Stimulated activated CD8-positive, alpha-beta memory T cell treated with anti-CD3 and anti-CD28 coated beads, Interleukin-4, amount 100 ng/mL, for 24 hours (primary cell): ENCODE measurements around the gene GPR161.

Source experiments
- DNase-seq: peaks from one replicate; pipeline ENCODE4 v3.0.0-alpha.2; 2020; ENCODE audit warnings: low read depth

The GPR161 gene

DNA sequence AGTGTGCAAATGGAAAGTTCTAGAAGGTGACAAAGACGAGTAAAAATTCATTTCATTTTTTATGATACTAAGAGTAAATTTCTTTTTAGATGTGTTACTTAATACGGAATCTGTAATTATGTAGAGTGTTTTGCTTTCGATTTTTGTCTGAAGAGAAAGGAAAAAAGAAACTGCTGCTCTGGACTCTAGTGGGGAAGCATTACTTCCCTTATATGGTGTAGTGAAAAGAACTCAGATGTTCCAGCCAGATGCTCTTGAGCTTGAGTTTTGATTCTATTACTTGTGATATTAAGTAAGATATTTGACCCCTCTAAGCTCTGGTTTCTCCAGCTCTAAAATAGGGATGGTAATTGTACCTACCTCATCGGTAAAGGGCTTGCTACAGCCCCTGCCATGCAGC is 12.2 kb upstream of the GPR161 start:
- no peak for DNase-seq

GRCh38 chr1:168146626-168147025 is 9.9 kb upstream of the GPR161 start:
- no peak for DNase-seq

DNA sequence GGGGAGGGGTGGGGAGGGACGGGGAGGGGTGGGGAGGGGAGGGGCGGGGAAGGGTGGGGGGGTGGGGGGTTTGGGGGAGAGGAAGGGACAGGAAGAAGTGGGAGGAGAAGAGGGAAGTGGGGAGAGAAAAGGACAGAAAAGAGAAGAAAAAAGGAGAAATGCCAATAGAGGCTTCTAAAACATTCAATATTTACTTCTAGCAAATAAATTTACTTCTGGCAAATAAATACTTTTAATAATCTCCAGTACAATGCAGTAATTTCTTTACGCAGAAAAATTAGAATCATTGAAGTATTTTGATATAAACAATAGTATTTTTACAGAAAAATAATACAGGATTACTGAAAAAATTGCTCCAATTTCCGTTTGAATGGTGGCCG is 9.4 kb upstream of the GPR161 start:
- DNase-seq, result no peak

DNA sequence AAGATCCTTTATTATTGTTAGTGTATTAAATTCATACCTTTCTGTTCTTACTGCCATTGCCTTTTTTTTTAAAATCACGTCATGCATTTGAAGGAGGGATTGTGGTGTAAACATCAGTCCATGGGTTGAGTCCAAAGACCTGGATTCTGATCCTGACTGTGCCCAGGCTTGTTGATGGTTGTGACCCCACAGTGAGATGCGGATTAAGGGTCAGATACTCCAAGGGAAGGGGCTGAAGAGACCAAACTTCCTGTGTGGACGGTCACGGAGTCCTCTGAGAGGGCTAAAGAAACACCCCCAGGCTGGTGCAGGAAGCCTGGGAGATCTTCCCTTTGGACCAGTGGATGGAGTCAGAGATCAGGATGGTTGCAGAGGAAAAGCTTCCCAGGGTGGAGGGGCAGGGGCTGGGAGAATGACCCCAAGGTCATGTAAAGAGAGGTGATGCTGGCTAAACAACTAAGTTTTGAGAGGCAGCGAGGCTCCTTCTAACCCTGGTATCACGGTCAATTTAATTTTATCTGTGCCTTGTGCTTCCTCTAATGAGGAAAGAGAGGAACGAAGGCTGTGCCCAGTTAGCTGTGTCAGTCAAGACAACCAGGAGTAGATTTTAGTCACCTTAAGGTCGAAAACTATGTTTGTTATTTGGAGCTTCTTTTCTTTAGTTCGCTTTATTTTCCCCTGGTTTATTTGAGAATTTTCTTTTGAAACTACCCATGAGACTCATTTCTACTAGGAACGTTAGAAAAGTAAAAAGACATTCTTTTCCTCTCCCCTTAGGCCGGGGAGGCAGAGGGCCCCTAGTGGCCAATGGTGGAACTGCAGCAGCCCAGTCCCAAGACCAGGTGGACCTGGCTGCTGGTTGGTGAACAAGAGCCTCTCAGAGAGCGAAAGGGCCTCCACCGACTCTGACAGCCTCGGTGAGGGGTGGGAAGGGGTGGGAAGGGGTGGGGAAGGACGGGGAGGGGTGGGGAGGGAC is 8.7 kb upstream of the GPR161 start:
- DNase-seq, result peak; percentile 81

DNA sequence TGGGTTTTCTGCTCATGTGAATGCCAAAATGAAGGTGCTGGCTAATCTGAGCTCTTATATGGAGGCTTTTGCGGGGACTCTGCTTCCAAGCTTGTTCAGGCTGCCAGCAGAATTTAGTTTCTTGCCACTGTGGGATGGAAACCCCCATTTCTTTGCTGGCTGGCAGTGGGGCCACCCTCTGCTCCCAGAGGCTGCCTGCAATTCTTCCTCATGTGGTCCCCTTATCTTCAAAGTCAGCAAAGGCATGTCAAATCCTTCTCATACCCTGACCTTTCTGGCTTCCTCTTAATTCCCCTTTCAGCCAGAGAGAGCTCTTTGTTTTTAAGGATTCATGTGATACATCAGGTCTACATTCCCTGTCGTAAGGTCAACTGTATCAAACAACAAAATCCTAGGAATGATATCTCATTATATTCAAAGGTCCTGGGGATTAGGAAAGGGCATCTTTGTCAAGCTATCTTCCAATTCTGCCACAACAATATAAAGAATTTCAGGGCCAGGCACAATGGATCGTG is 5.2 kb upstream of the GPR161 start:
- DNase-seq, result no peak

DNA sequence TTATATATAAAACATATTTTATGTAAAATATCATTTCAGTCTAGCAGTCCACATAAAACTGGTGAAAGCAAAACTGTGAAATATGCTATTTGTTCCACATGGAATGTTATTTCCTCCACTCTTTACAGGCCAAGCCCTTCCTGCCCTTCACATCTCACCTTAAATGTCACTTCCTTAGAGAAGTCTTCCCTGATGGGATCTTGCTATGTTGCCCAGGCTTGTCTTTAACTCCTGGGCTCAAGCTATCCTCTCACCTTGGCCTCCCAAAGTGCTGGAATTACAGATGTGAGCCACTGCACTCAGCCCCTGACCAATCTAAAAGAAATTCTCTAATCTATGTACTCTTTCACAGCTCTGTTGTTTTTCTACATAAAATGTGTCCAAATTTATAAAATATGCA is 2.3 kb upstream of the GPR161 start:
- no peak for DNase-seq

DNA sequence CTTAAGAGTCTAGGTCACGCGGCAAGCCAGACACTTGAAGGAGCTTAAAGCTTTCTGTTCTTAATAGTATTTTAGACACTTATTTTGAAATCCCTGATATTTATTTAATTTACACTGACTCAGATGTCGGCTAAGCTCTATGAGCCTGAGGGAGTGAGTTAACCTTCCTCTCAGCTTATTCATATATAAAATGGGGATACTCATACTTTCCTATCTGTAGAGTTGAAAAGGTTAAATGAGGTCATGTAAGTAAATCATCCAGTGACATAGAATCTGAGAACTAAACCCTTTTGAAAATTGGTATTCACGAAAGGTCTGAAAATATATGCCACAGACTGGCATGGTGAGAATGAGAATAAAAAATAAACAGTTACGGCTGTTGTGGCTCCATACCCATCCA is 1.4 kb upstream of the GPR161 start:
- DNase-seq, result no peak

- no peak for DNase-seq
Measured at GRCh38 chr1:168137515-168137821, 738 bp upstream of the GPR161 start.

DNA sequence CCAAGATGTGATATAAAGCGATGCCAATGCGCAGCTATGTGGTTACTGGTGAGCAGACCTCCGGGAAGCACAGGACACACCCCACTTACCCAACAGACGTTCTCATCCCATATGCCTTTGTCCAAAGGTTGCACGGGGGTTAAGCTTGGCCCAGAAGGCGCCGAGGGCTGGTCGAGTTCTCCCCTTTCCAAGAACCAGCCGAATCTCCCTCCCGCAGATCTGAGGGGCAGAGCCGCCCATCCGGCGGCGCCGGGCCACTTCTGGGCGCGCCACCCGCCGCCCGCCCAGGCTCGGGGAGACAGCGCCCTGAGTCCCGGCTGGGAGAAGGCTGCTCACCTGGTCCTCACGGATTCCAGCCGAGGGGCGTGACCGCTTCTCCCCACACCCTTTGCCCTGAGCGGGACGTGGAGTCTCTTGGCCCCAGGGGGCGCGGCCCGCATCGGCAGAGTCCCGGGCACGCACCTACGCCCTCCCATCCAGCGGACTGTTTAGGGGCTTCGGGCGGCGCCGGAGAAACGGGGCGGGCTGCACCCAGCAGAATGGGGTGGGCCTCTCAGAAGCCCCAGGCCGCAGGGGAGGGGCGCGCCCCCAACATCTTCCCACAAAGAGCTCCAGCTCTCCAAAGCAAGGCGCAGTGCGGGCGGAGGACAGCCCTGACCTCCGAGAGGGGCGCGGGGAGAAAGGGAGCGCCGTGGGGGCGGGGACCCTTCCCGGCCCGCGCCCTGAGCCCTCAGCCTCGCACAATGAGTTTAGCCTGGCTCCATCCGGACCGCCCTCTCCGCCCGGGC is 615 bp downstream of the GPR161 start:
- no peak for DNase-seq

GRCh38 chr1:168135116-168135920 is 1.4 kb downstream of the GPR161 start:
- no peak for DNase-seq

DNA sequence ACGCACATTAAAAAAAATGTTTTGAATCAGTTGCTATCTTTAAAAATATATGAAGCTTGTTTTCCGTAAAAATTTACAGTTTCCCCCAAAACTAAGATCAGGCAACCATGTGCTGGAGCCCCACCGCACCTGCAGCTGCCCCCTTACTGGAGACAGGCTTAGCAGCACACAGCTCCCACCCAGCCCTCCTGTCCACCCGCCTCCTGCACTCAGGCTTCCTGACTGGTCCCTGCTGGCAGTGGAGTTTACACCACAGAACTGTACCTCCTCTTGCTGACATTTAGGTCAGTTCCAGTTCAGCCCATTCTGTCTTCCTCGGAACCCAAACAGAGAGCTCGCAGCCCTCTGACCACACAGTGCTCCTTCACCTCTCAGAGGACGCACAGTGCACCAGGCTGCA is 2.1 kb downstream of the GPR161 start:
- no peak for DNase-seq

- DNase-seq, result no peak
Measured at GRCh38 chr1:168134132-168134531, 2.6 kb downstream of the GPR161 start.

GRCh38 chr1:168129933-168130332 is 6.8 kb downstream of the GPR161 start:
- no peak for DNase-seq

- no peak for DNase-seq
Measured at GRCh38 chr1:168127503-168127902, 9.2 kb downstream of the GPR161 start.

DNA sequence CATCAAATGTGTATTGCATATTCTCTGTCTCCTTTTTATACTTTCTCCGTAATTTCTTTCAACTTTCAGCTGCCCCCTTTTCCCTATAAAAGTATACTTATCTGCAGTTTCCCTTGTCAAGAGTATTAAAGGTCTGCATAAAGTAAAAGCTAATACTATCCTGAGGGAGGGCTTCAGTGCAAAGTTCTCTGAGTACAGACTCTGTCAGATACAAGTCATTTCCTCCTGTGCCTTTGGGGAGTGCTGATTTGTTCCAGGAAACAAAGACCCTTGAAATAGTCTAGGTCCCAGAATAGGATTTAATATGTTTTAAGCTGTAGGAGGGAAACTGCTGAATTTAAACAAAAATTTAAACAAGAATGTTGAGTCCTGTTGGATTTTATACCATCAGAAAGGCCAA is 11.7 kb downstream of the GPR161 start:
- DNase-seq, result no peak

GRCh38 chr1:168121401-168122011 is 15.2 kb downstream of the GPR161 start:
- DNase-seq, result no peak

- DNase-seq, result no peak
Measured at GRCh38 chr1:168119750-168120149, 17.0 kb downstream of the GPR161 start.

GRCh38 chr1:168116327-168116799 is 20.4 kb downstream of the GPR161 start:
- no peak for DNase-seq

GRCh38 chr1:168114845-168115244 is 21.9 kb downstream of the GPR161 start:
- DNase-seq, result no peak

DNA sequence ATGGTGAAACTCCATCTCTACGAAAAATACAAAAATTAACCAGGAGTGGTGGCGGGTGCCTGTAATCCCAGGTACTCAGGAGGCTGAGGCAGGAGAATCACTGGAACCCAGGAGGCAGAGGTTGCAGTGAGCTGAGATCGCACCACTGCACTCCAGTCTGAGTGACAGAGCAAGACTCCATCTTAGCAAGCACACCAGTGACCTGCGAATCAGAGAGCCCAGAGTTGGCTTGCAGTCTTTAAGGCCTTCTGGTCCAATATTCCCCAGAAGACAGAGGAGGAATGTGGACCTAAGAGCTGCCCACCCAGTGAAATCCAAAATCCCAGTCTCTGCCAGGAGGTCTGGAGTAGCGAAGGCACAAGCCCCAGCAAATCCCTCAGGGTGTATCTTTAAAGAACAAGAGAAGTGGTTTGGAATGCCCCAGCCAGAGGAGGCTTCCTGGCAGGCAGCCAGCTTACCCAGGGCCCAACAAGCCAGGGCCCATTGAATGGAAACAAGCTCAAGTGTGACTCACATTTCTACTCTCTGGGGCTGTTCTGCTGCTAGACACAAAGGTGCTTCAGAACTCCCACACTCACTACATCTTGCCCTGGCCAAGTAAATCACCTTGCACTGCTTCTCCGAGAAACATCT is 23.9 kb downstream of the GPR161 start:
- peak; percentile 43 for DNase-seq

DNA sequence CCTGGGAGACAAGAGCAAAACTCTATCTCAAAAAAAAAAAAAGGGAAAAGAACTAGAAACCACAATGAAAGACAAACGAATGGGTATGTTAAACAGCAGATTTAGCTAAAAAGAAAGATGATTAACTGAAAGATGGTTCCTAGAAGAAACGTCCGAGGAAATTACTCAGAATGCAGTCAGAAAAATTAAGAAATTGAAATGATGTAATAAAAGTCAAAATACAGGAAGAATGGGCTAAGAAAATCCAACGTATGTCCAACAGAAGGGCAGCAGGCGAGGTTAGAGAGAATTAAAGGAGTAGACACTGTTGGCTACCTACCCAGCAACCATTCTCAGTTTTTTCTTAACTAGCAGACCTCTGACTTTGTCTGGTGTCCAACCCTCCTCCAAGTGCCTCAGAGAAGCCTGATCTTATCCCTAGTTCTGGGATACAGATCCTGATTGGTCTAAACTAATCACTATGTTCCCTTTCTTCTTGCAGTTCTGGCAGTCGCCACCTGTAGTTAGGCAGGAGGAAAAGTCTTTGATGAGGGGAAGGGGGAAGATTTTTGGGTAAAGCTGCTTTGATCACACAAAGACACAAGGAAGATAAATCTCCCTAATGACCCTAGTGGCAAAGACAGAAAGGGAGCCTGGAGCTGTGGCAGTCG is 25.7 kb downstream of the GPR161 start:
- no peak for DNase-seq
